Astrocyte (in vitro differentiated cells and primary cell): ENCODE measurements around the gene DGKG. TPM values are rescaled to one million over a fixed set of nuclear protein-coding genes. Genes with fewer than 3 reads are reported as not detected.
A peak's percentile ranks its signal among the peaks of the same experiment; 100 is the strongest.

Experiments
- DNase-seq: peaks from one replicate; pipeline ENCODE4 v3.0.0-alpha.2; 2010; ENCODE audit warnings: low read depth
- FAIRE-seq: peaks from 2 replicates; lab custom pipeline; 2011; peaks lifted over from hg19 to GRCh38; lab: Jason Lieb, UNC
- H2AFZ ChIP-seq: 2 replicates; pipeline ENCODE4 v1.6.0; 2012; ENCODE audit warnings: low read depth, low read length, inconsistent platforms
- H3K27ac ChIP-seq: 2 replicates; pipeline ENCODE4 v1.5.1; 2011; ENCODE audit warnings: low read depth, low read length, inconsistent platforms
- H3K27me3 ChIP-seq: 2 replicates; pipeline ENCODE4 v1.6.0; 2011; ENCODE audit warnings: low read length, inconsistent platforms; ENCODE audit not compliant: insufficient read depth
- H3K36me3 ChIP-seq: 2 replicates; pipeline ENCODE4 v1.5.1; 2011; ENCODE audit warnings: low read length, inconsistent platforms; ENCODE audit not compliant: insufficient read depth
- H3K4me1 ChIP-seq: 2 replicates; pipeline ENCODE4 v1.5.1; 2011; ENCODE audit warnings: low read length, inconsistent platforms; ENCODE audit not compliant: insufficient read depth
- H3K4me2 ChIP-seq: 2 replicates; pipeline ENCODE4 v1.6.0; 2012; ENCODE audit warnings: low read length, inconsistent platforms
- H3K4me3 ChIP-seq: 2 replicates; pipeline ENCODE4 v1.5.1; 2011; ENCODE audit warnings: low read depth, mild to moderate bottlenecking, low read length, inconsistent platforms; ENCODE audit not compliant: insufficient read depth
- H3K79me2 ChIP-seq: 2 replicates; pipeline ENCODE4 v1.6.0; 2012; ENCODE audit warnings: mild to moderate bottlenecking, low read length, inconsistent platforms; ENCODE audit not compliant: insufficient read depth
- H3K9ac ChIP-seq: 2 replicates; pipeline ENCODE4 v1.6.0; 2012; ENCODE audit warnings: mild to moderate bottlenecking, low read length, inconsistent platforms
- H3K9me3 ChIP-seq: 2 replicates; pipeline ENCODE4 v1.5.1; 2012; ENCODE audit warnings: low read depth, mild to moderate bottlenecking, low read length, inconsistent platforms; ENCODE audit not compliant: insufficient read depth
- H4K20me1 ChIP-seq: 2 replicates; pipeline ENCODE4 v1.6.0; 2012; ENCODE audit warnings: low read length, inconsistent platforms; ENCODE audit not compliant: insufficient read depth
- H3K27ac Mint-ChIP-seq: one replicate; pipeline ENCODE4 v1.8.0; 2021; ENCODE audit warnings: mild to moderate bottlenecking, mixed read lengths; ENCODE audit not compliant: unreplicated experiment
- H3K27me3 Mint-ChIP-seq: one replicate; pipeline ENCODE4 v1.8.0; 2021; ENCODE audit warnings: low read depth, mixed read lengths; ENCODE audit not compliant: unreplicated experiment
- H3K36me3 Mint-ChIP-seq: one replicate; pipeline ENCODE4 v1.8.0; 2021; ENCODE audit warnings: low read depth, mixed read lengths; ENCODE audit not compliant: unreplicated experiment
- H3K4me1 Mint-ChIP-seq: one replicate; pipeline ENCODE4 v1.8.0; 2021; ENCODE audit warnings: low read depth, mixed read lengths; ENCODE audit not compliant: unreplicated experiment
- H3K4me3 Mint-ChIP-seq: one replicate; pipeline ENCODE4 v1.8.0; 2021; ENCODE audit warnings: mild to moderate bottlenecking, moderate library complexity, mixed read lengths; ENCODE audit not compliant: unreplicated experiment
- H3K9me3 Mint-ChIP-seq: one replicate; pipeline ENCODE4 v1.8.0; 2021; ENCODE audit warnings: mild to moderate bottlenecking, mixed read lengths; ENCODE audit not compliant: unreplicated experiment
- EZH2 ChIP-seq: IDR thresholded peaks from 2 replicates; pipeline ENCODE4 v1.6.1; 2012; ENCODE audit warnings: mild to moderate bottlenecking, low read length, inconsistent platforms; ENCODE audit not compliant: insufficient read depth
- total RNA-seq: library from RNA; stranded (reverse); gene quantifications from 2 replicates; pipeline ENCODE4 v1.2.1, GENCODE V29; 2021
- TF ChIP-seq, protein P1 (sequence below): IDR thresholded peaks from 2 replicates; pipeline ENCODE4 v1.5.1; 2011; ENCODE audit warnings: low read depth, mild to moderate bottlenecking, inconsistent platforms, low read length, moderate library complexity; ENCODE audit not compliant: insufficient read depth

DGKG gene
- total RNA-seq, 1 donor from 2014 or later = 0.64 TPM

DNA sequence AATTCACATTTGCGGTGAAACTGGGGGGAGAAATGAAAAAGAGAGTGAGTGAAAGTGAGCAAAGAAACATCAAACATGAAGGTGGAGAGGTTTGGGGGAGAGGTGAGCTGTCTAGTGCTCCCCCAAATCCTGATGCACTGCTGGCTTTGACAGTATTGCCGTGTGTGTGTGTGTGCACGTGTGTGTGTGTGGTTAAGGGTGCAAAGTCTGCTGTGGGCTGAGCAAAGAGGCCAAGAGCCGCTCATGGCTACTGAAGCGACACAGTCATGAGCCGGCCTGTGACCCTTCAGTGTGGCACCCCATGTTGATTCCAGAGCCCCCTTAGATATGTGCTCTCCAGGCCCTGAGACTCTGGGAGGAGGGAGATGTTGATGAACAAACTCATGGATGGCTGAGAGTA, 94.3 kb downstream of the DGKG start:
- Histone ChIP-seq H3K4me2 (no peak overlapping the region), H3K4me1 (no peaks in the 10 kb centered on the region), H3K4me3 (no peak overlapping the region), H3K36me3 (no peaks in the 10 kb centered on the region), H3K27ac (no peak overlapping the region), H4K20me1 (no peaks in the 10 kb centered on the region), H2AFZ (no peak overlapping the region), H3K27me3 (peaks cover 4% of the 10 kb centered on the region), H3K79me2 (no peaks in the 10 kb centered on the region), H3K9ac (no peak overlapping the region), H3K9me3 (no peaks in the 10 kb centered on the region)
- no peak overlapping the region for H3K4me3 Mint-ChIP-seq
- H3K9me3 Mint-ChIP-seq = no peaks in the 10 kb centered on the region
- H3K36me3 Mint-ChIP-seq = no peaks in the 10 kb centered on the region
- no peak for DNase-seq
- no peak for FAIRE-seq
- no peak overlapping the region for H3K27ac Mint-ChIP-seq
- TF ChIP-seq, protein P1, sequence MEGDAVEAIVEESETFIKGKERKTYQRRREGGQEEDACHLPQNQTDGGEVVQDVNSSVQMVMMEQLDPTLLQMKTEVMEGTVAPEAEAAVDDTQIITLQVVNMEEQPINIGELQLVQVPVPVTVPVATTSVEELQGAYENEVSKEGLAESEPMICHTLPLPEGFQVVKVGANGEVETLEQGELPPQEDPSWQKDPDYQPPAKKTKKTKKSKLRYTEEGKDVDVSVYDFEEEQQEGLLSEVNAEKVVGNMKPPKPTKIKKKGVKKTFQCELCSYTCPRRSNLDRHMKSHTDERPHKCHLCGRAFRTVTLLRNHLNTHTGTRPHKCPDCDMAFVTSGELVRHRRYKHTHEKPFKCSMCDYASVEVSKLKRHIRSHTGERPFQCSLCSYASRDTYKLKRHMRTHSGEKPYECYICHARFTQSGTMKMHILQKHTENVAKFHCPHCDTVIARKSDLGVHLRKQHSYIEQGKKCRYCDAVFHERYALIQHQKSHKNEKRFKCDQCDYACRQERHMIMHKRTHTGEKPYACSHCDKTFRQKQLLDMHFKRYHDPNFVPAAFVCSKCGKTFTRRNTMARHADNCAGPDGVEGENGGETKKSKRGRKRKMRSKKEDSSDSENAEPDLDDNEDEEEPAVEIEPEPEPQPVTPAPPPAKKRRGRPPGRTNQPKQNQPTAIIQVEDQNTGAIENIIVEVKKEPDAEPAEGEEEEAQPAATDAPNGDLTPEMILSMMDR = no peak
- TF ChIP-seq EZH2 = no peak
- peaks cover 2% of the 10 kb centered on the region for H3K4me1 Mint-ChIP-seq
- H3K27me3 Mint-ChIP-seq = peaks cover 45% of the 10 kb centered on the region

DNA sequence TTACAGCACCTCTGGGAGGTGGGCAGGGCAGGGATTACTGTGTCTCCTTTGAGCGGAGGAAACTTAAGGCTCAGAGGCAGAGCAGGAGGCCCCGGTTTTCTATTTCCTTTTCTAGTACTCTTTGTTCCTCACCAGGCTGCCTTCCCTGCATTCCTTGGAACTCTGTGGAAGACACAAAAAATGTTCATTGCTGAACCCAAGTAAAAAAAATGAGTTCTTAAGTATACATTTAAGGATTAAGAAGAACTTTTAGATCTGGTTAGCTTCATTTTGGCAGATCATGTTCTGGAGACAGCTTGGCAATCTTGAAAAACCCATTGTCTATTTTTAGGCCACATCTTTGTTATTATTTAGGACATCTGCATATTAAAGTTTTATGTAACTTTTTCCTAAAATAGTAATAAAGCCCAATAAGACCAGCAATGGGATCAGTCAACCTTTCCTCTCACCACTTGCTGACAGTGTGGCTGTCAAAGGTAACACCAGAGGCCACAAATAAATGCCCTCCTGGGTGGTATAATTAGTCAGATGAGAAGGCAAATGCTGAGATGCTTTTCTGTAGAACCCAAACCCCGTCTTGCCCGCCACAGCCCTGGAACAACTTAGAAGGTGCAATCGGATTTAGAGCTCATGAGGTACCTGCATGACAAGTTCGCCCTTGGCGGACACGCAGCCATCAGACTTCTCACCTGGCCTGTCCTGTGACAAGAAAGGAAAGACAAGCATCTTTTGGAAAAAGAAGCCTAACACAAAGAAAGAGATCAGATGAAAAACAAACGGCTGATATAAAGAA, 97.2 kb downstream of the DGKG start:
- TF ChIP-seq, protein P1 = no peak
- no peak for TF ChIP-seq EZH2
- Histone ChIP-seq H3K4me3 (no peak overlapping the region), H3K4me2 (no peak overlapping the region), H2AFZ (no peak overlapping the region), H3K4me1 (peaks cover 5% of the 10 kb centered on the region), H3K9ac (no peak overlapping the region), H3K27me3 (peaks cover 4% of the 10 kb centered on the region), H3K27ac (no peak overlapping the region), H3K79me2 (no peaks in the 10 kb centered on the region), H4K20me1 (no peaks in the 10 kb centered on the region), H3K9me3 (no peaks in the 10 kb centered on the region), H3K36me3 (no peaks in the 10 kb centered on the region)
- Mint-ChIP-seq H3K27me3 (peaks cover 46% of the 10 kb centered on the region), H3K27ac (no peak overlapping the region), H3K4me3 (no peak overlapping the region), H3K9me3 (peaks cover 6% of the 10 kb centered on the region), H3K36me3 (no peaks in the 10 kb centered on the region), H3K4me1 (peaks cover 7% of the 10 kb centered on the region)
- DNase-seq (no peak), FAIRE-seq (no peak)

DNA sequence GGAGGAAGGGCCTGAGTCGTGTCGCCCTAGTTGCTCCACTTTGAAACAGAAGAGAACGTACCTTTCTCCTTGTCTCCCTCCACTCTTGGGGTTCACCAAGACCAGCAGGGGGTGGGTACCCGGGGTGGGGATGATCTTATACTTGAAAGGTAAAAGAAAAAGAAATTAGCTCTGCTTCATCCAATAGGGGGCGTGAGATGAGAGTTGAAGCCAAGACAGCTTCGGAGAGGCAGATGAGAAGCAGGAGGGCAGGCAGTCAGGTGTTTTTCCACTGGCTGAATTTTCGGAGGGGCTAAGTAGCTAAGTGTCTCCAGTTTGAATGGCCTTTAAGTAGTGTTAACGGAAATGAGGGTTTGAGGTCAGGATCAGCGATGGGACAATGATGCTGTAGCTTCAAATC, 100.4 kb downstream of the DGKG start:
- Mint-ChIP-seq H3K27me3 (peaks cover 27% of the 10 kb centered on the region), H3K4me3 (no peak overlapping the region), H3K9me3 (peaks cover 7% of the 10 kb centered on the region), H3K36me3 (no peaks in the 10 kb centered on the region), H3K4me1 (peaks cover 25% of the 10 kb centered on the region), H3K27ac (no peak overlapping the region)
- H3K79me2 ChIP-seq = no peaks in the 10 kb centered on the region
- H3K4me1 ChIP-seq = peaks cover 14% of the 10 kb centered on the region
- H4K20me1 ChIP-seq = no peaks in the 10 kb centered on the region
- H3K27me3 ChIP-seq = no peaks in the 10 kb centered on the region
- no peak overlapping the region for H3K4me2 ChIP-seq
- H3K36me3 ChIP-seq = no peaks in the 10 kb centered on the region
- FAIRE-seq (no peak), DNase-seq (no peak)
- no peak overlapping the region for H3K9ac ChIP-seq
- H3K27ac ChIP-seq = no peak overlapping the region
- TF ChIP-seq, protein P1 = peak; percentile 5
- TF ChIP-seq EZH2 = no peak
- H2AFZ ChIP-seq = no peak overlapping the region
- H3K9me3 ChIP-seq = no peaks in the 10 kb centered on the region
- no peak overlapping the region for H3K4me3 ChIP-seq
